MCF 10A (cell line): Measurements from ENCODE around the gene MIA3. TPM values are rescaled to one million over a fixed set of nuclear protein-coding genes. Genes with fewer than 3 reads are reported as not detected.
A peak's percentile ranks its signal among the peaks of the same experiment; 100 is the strongest.

Experiments used
- BruUV-seq: library from RNA; stranded (reverse); fragments of 400-500 nt; replicated peaks from 2 replicates; lab custom pipeline; 2021; lab: Mats Ljungman, UMichigan
- CTCF ChIA-PET: fragments of 300-600 bp; sonication (Branson Sonifier 250); formaldehyde crosslinking; extraction: SDS; loops from one replicate; lab custom pipeline; 2021; ENCODE audit warnings: antibody characterized with exemption, inconsistent platforms; lab: Yijun Ruan, JAX
- POLR2A ChIA-PET: fragments of 300-600, 350-650 bp; sonication (Branson Sonifier 250); formaldehyde crosslinking; extraction: SDS; loops from one replicate; lab custom pipeline; 2020; ENCODE audit warnings: antibody characterized with exemption, inconsistent platforms; lab: Yijun Ruan, JAX
- DNase-seq: peaks from one replicate; pipeline ENCODE4 v3.0.0-alpha.2; 2018; ENCODE audit not compliant: unreplicated experiment
- H3K27ac Mint-ChIP-seq: one replicate; pipeline ENCODE4 v1.8.0; 2022; ENCODE audit warnings: mild to moderate bottlenecking, low read depth, mixed read lengths; ENCODE audit not compliant: unreplicated experiment
- H3K27me3 Mint-ChIP-seq: one replicate; pipeline ENCODE4 v1.8.0; 2022; ENCODE audit warnings: mixed read lengths; ENCODE audit not compliant: insufficient read depth, unreplicated experiment
- H3K36me3 Mint-ChIP-seq: one replicate; pipeline ENCODE4 v1.8.0; 2022; ENCODE audit warnings: mild to moderate bottlenecking, moderate library complexity, mixed read lengths; ENCODE audit not compliant: insufficient read depth, unreplicated experiment
- H3K4me1 Mint-ChIP-seq: one replicate; pipeline ENCODE4 v1.8.0; 2022; ENCODE audit warnings: mixed read lengths; ENCODE audit not compliant: insufficient read depth, unreplicated experiment
- H3K4me3 Mint-ChIP-seq: one replicate; pipeline ENCODE4 v1.8.0; 2022; ENCODE audit warnings: mild to moderate bottlenecking, moderate library complexity, mixed read lengths; ENCODE audit not compliant: unreplicated experiment
- H3K9me3 Mint-ChIP-seq: one replicate; pipeline ENCODE4 v1.8.0; 2022; ENCODE audit warnings: mixed read lengths; ENCODE audit not compliant: unreplicated experiment
- intact Hi-C: fragments of 100-400 bp; cut with micrococcal nuclease; formaldehyde crosslinking; loops from 2 replicates; pipeline ENCODE4 v1.14.1; 2022
- total RNA-seq: library from RNA; stranded (reverse); gene quantifications from 2 replicates; pipeline ENCODE4 v1.2.3, GENCODE V29; 2022
- TF ChIP-seq, protein P1 (sequence below): fragments of 200-600 bp; IDR thresholded peaks from one replicate; pipeline ENCODE4 v1.8.0; 2022; ENCODE audit warnings: antibody characterized with exemption, mild to moderate bottlenecking; ENCODE audit not compliant: unreplicated experiment

Gene MIA3
- total RNA-seq, 1 experiment from 2014 or later = 166 TPM

DNA sequence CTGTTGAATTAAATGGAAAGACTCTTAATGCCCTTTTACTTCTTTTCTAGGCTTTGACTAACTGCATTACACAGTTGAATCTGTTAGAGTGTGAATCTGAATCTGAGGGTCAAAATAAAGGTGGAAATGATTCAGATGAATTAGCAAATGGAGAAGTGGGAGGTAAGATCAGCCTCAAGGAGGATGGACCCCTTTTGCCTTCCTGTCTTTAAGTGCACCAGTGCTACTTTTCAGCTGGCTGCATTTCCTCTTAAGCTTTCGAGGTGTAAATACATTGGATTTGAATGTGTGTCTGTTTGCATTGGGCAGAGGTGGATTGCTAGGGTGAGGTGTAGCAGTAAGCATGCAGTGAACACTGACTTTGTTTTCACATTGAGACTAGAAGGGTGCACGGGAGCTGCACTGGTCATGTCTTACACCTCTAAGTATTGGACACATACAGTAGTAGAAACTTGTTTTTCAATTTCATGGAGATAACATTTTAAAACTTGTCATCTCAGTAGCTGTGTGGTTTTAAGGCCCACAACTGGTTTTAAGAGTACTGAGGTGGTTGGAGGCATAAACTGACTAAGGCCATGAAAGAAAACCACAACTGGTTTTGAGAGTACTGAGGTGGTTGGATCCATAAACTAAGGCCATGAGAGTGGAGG lies 35.4 kb downstream of the MIA3 start:
- POLR2A ChIA-PET = interaction anchor here (0.5 to 3.5 kb wide), 7 partner anchors 8 to 188 kb away, joined by 3 to 19 read pairs (median 4); no protein-coding TSS in a partner anchor
- Mint-ChIP-seq H3K27ac (no peak overlapping the region), H3K27me3 (no peaks in the 10 kb centered on the region), H3K4me1 (no peaks in the 10 kb centered on the region), H3K9me3 (no peaks in the 10 kb centered on the region), H3K4me3 (no peak overlapping the region), H3K36me3 (peaks cover 94% of the 10 kb centered on the region)
- intact Hi-C loops = no loop called here
- DNase-seq = no peak
- CTCF ChIA-PET = interaction anchor here (0.8 to 1.5 kb wide), 7 partner anchors 9 to 198 kb away, joined by 3 to 6 read pairs (median 4); no protein-coding TSS in a partner anchor
- no TSS peak for BruUV-seq
- TF ChIP-seq, protein P1, sequence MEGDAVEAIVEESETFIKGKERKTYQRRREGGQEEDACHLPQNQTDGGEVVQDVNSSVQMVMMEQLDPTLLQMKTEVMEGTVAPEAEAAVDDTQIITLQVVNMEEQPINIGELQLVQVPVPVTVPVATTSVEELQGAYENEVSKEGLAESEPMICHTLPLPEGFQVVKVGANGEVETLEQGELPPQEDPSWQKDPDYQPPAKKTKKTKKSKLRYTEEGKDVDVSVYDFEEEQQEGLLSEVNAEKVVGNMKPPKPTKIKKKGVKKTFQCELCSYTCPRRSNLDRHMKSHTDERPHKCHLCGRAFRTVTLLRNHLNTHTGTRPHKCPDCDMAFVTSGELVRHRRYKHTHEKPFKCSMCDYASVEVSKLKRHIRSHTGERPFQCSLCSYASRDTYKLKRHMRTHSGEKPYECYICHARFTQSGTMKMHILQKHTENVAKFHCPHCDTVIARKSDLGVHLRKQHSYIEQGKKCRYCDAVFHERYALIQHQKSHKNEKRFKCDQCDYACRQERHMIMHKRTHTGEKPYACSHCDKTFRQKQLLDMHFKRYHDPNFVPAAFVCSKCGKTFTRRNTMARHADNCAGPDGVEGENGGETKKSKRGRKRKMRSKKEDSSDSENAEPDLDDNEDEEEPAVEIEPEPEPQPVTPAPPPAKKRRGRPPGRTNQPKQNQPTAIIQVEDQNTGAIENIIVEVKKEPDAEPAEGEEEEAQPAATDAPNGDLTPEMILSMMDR = no peak

GRCh38 chr1:222654849-222655248 lies 37.0 kb downstream of the MIA3 start:
- no peak for DNase-seq
- BruUV-seq = no TSS peak
- no peak overlapping the region for H3K4me3 Mint-ChIP-seq
- no peaks in the 10 kb centered on the region for H3K4me1 Mint-ChIP-seq
- POLR2A ChIA-PET = interaction anchor here (0.8 to 3.5 kb wide), 2 partner anchors 10 to 26 kb away, joined by 3 to 19 read pairs; no protein-coding TSS in a partner anchor
- H3K27me3 Mint-ChIP-seq = no peaks in the 10 kb centered on the region
- peaks cover 100% of the 10 kb centered on the region for H3K36me3 Mint-ChIP-seq
- H3K27ac Mint-ChIP-seq = peak overlapping the region; percentile 1
- CTCF ChIA-PET = interaction anchor here (0.6 to 1.9 kb wide), 3 partner anchors 10 to 192 kb away, joined by 3 to 6 read pairs (median 6); no protein-coding TSS in a partner anchor
- H3K9me3 Mint-ChIP-seq = no peaks in the 10 kb centered on the region
- intact Hi-C loops = no loop called here
- TF ChIP-seq, protein P1 = no peak

- H3K27me3 Mint-ChIP-seq = no peaks in the 10 kb centered on the region
- intact Hi-C loops = no loop called here
- H3K4me3 Mint-ChIP-seq = no peak overlapping the region
- CTCF ChIA-PET = no interaction called here
- H3K36me3 Mint-ChIP-seq = peaks cover 100% of the 10 kb centered on the region
- POLR2A ChIA-PET = interaction anchor here (1.5 to 3.9 kb wide), 3 partner anchors 12 to 61 kb away, joined by 3 to 22 read pairs (median 19); no protein-coding TSS in a partner anchor
- no peak overlapping the region for H3K27ac Mint-ChIP-seq
- no peaks in the 10 kb centered on the region for H3K4me1 Mint-ChIP-seq
- BruUV-seq = no TSS peak
- H3K9me3 Mint-ChIP-seq = no peaks in the 10 kb centered on the region
- DNase-seq = no peak
- TF ChIP-seq, protein P1 = no peak
These were observed 38.7 kb downstream of the MIA3 start for GRCh38 chr1:222656391-222657155.

- intact Hi-C loops = no loop called here
- CTCF ChIA-PET = interaction anchor here (0.6 to 1.5 kb wide), 2 partner anchors 192 to 429 kb away, joined by 6 to 10 read pairs; no protein-coding TSS in a partner anchor
- no TSS peak for BruUV-seq
These were observed 40.0 kb downstream of the MIA3 start for GRCh38 chr1:222657899-222658298.

More at GRCh38 chr1:222657899-222658298, 40.0 kb downstream of the MIA3 start:
- POLR2A ChIA-PET = interaction anchor here (0.6 to 3.9 kb wide), 6 partner anchors 9 to 1013 kb away, joined by 3 to 22 read pairs (median 4); no protein-coding TSS in a partner anchor
- no peaks in the 10 kb centered on the region for H3K9me3 Mint-ChIP-seq
- TF ChIP-seq, protein P1 = no peak
- H3K27me3 Mint-ChIP-seq = no peaks in the 10 kb centered on the region
- H3K27ac Mint-ChIP-seq = no peak overlapping the region
- no peak overlapping the region for H3K4me3 Mint-ChIP-seq
- H3K4me1 Mint-ChIP-seq = no peaks in the 10 kb centered on the region
- H3K36me3 Mint-ChIP-seq = peaks cover 100% of the 10 kb centered on the region
- no peak for DNase-seq
